Bronchial epithelial cell (primary cell): ENCODE results near the gene DNAJC30. TPM values are rescaled to one million over a fixed set of nuclear protein-coding genes. Genes with fewer than 3 reads are reported as not detected.
A peak's percentile ranks its signal among the peaks of the same experiment; 100 is the strongest.

ENCODE experiments used
- DNase-seq: peaks from one replicate; pipeline ENCODE4 v3.0.0-alpha.2; 2010; ENCODE audit warnings: low read depth
- FAIRE-seq: peaks from 2 replicates; lab custom pipeline; 2011; peaks lifted over from hg19 to GRCh38; lab: Jason Lieb, UNC
- H3K27me3 ChIP-seq: 2 replicates; pipeline ENCODE4 v1.5.1; 2011; ENCODE audit warnings: low read length; ENCODE audit not compliant: control insufficient read depth, insufficient read depth
- H3K36me3 ChIP-seq: 2 replicates; pipeline ENCODE4 v1.5.1; 2011; ENCODE audit warnings: low read length; ENCODE audit not compliant: control insufficient read depth, insufficient read depth
- H3K4me3 ChIP-seq: 2 replicates; pipeline ENCODE4 v1.5.1; 2011; ENCODE audit warnings: mild to moderate bottlenecking, low read depth, low read length, control low read depth
- CTCF ChIP-seq: IDR thresholded peaks from 2 replicates; pipeline ENCODE4 v1.5.1; 2011; ENCODE audit warnings: mild to moderate bottlenecking, moderate library complexity, low read length, control low read depth, inconsistent platforms; ENCODE audit not compliant: insufficient read depth, severe bottlenecking
- total RNA-seq: library from RNA; depleted of rRNA; stranded (reverse); fragments of >200 nt; gene quantifications from 2 replicates; pipeline ENCODE4 v1.2.1, GENCODE V29; 2014

DNAJC30 gene
- total RNA-seq: 0.79 and 1.2 TPM in 2 replicates

- TF ChIP-seq CTCF: no peak
- DNase-seq (peak; percentile 86), FAIRE-seq (no peak)
- Histone ChIP-seq H3K36me3 (peaks cover 9% of the 10 kb centered on the region), H3K27me3 (no peaks in the 10 kb centered on the region), H3K4me3 (peak within 1 kb of the TSS; percentile 97)
Observed at GRCh38 chr7:73683056-73683787, at the start of gene DNAJC30, which contains the start of gene BUD23. Gene DNAJC30 (minus strand): TSS chr7:73683453. CDS start chr7:73683423, 30 bp downstream. Gene BUD23 (plus strand): TSS chr7:73683597. CDS start chr7:73683626, 29 bp downstream.

- Histone ChIP-seq H3K27me3 (no peaks in the 10 kb centered on the region), H3K36me3 (peaks cover 5% of the 10 kb centered on the region), H3K4me3 (no peak overlapping the region)
- FAIRE-seq (no peak), DNase-seq (no peak)
- no peak for TF ChIP-seq CTCF
Observed at GRCh38 chr7:73732397-73732796, 49.1 kb upstream of the DNAJC30 start.

GRCh38 chr7:73730485-73730884 is 47.2 kb upstream of the DNAJC30 start:
- no peaks in the 10 kb centered on the region for H3K27me3 ChIP-seq
- TF ChIP-seq CTCF: no peak
- no peaks in the 10 kb centered on the region for H3K36me3 ChIP-seq
- no peak for FAIRE-seq
- H3K4me3 ChIP-seq: no peak overlapping the region
- no peak for DNase-seq

GRCh38 chr7:73728551-73728950 is 45.3 kb upstream of the DNAJC30 start:
- FAIRE-seq (no peak), DNase-seq (no peak)
- no peak overlapping the region for H3K4me3 ChIP-seq
- TF ChIP-seq CTCF: no peak
- no peaks in the 10 kb centered on the region for H3K36me3 ChIP-seq
- H3K27me3 ChIP-seq: no peaks in the 10 kb centered on the region

- FAIRE-seq (no peak), DNase-seq (no peak)
- H3K27me3 ChIP-seq: no peaks in the 10 kb centered on the region
- no peak for TF ChIP-seq CTCF
- no peaks in the 10 kb centered on the region for H3K36me3 ChIP-seq
- no peak overlapping the region for H3K4me3 ChIP-seq
Observed at GRCh38 chr7:73727952-73728351, 44.7 kb upstream of the DNAJC30 start.
